Progenitor cell of endocrine pancreas (in vitro differentiated cells): Measurements from ENCODE around the gene PIP4K2C. TPM values are rescaled to one million over a fixed set of nuclear protein-coding genes. Genes with fewer than 3 reads are reported as not detected.

ENCODE experiments used
- DNase-seq: peaks from one replicate; pipeline ENCODE4 v3.0.0; 2021; ENCODE audit warnings: low spot score; ENCODE audit not compliant: unreplicated experiment
- H3K27ac Mint-ChIP-seq: 2 replicates; pipeline ENCODE4 v1.8.0; 2021; ENCODE audit warnings: mild to moderate bottlenecking, moderate library complexity, mixed read lengths
- H3K27me3 Mint-ChIP-seq: 2 replicates; pipeline ENCODE4 v1.8.0; 2021; ENCODE audit warnings: mixed read lengths
- H3K36me3 Mint-ChIP-seq: 2 replicates; pipeline ENCODE4 v1.8.0; 2022; ENCODE audit warnings: mixed read lengths; ENCODE audit not compliant: insufficient read depth
- H3K4me1 Mint-ChIP-seq: 2 replicates; pipeline ENCODE4 v1.8.0; 2021; ENCODE audit warnings: low read depth, mixed read lengths
- H3K4me3 Mint-ChIP-seq: 2 replicates; pipeline ENCODE4 v1.8.0; 2021; ENCODE audit warnings: low read depth, mild to moderate bottlenecking, moderate library complexity, mixed read lengths
- H3K9me3 Mint-ChIP-seq: 2 replicates; pipeline ENCODE4 v1.8.0; 2021; ENCODE audit warnings: low read depth, mixed read lengths
- CTCF ChIP-seq: fragments of 200-600 bp; sonication (generic); IDR thresholded peaks from one replicate; pipeline ENCODE4 v1.5.0; 2021; ENCODE audit warnings: antibody characterized with exemption, mild to moderate bottlenecking; ENCODE audit not compliant: unreplicated experiment
- total RNA-seq: library from RNA; stranded (reverse); gene quantifications from 2 replicates; pipeline ENCODE4 v1.2.1, GENCODE V29; 2021

The PIP4K2C gene
- total RNA-seq, 1 donor from 2014 or later: 38.4 TPM

GRCh38 chr12:57626921-57627445 is 36.0 kb downstream of the PIP4K2C start:
- Mint-ChIP-seq H3K9me3 (no peaks in the 10 kb centered on the region), H3K4me1 (peaks cover 2% of the 10 kb centered on the region), H3K36me3 (no peaks in the 10 kb centered on the region), H3K27me3 (peaks cover 93% of the 10 kb centered on the region), H3K27ac (no peak overlapping the region), H3K4me3 (no peak overlapping the region)
- DNase-seq: peak; percentile 4
- TF ChIP-seq CTCF: no peak

GRCh38 chr12:57627501-57628279 is 36.7 kb downstream of the PIP4K2C start:
- Mint-ChIP-seq H3K36me3 (no peaks in the 10 kb centered on the region), H3K27me3 (peaks cover 90% of the 10 kb centered on the region), H3K9me3 (no peaks in the 10 kb centered on the region), H3K4me3 (no peak overlapping the region), H3K27ac (no peak overlapping the region), H3K4me1 (no peaks in the 10 kb centered on the region)
- no peak for TF ChIP-seq CTCF
- peak; percentile 11 for DNase-seq

GRCh38 chr12:57628280-57629191 is 37.5 kb downstream of the PIP4K2C start:
- H3K4me3 Mint-ChIP-seq: no peak overlapping the region
- no peak overlapping the region for H3K27ac Mint-ChIP-seq
- peak; percentile 7 for DNase-seq
- H3K4me1 Mint-ChIP-seq: no peaks in the 10 kb centered on the region
- H3K27me3 Mint-ChIP-seq: peaks cover 86% of the 10 kb centered on the region
- H3K9me3 Mint-ChIP-seq: no peaks in the 10 kb centered on the region
- no peaks in the 10 kb centered on the region for H3K36me3 Mint-ChIP-seq
- no peak for TF ChIP-seq CTCF

GRCh38 chr12:57629897-57630471 is 39.0 kb downstream of the PIP4K2C start:
- Mint-ChIP-seq H3K27ac (no peak overlapping the region), H3K9me3 (no peaks in the 10 kb centered on the region), H3K4me3 (no peak overlapping the region), H3K36me3 (no peaks in the 10 kb centered on the region), H3K27me3 (peaks cover 82% of the 10 kb centered on the region), H3K4me1 (no peaks in the 10 kb centered on the region)
- no peak for DNase-seq
- no peak for TF ChIP-seq CTCF

GRCh38 chr12:57630891-57631433 is 40.0 kb downstream of the PIP4K2C start:
- no peaks in the 10 kb centered on the region for H3K9me3 Mint-ChIP-seq
- peaks cover 79% of the 10 kb centered on the region for H3K27me3 Mint-ChIP-seq
- no peak overlapping the region for H3K27ac Mint-ChIP-seq
- no peaks in the 10 kb centered on the region for H3K36me3 Mint-ChIP-seq
- no peak overlapping the region for H3K4me3 Mint-ChIP-seq
- TF ChIP-seq CTCF: no peak
- no peak for DNase-seq
- no peaks in the 10 kb centered on the region for H3K4me1 Mint-ChIP-seq
